Heart left ventricle (tissue), 16 donors: Measurements from ENCODE around the gene SSNA1. TPM values are rescaled to one million over a fixed set of nuclear protein-coding genes. Genes with fewer than 3 reads are reported as not detected.

Experiments used
- ATAC-seq, 4 donors: fragments of 200-7000 bp; cut with Tn5 transposase; one replicate each; pipeline ENCODE4 v1.9.1; 2020 to 2022; ENCODE audit warnings: moderate library complexity in 4 of 4, mild to moderate bottlenecking in 3 of 4, moderate number of reproducible peaks in 1 of 4
- DNase-seq, 5 donors: peaks; one replicate each; pipeline ENCODE4 v3.0.0-alpha.2; 2020
- H3K27ac ChIP-seq, 12 donors: fragments of 200-600 bp; sonication (generic) in 4 of 12; one replicate each; pipeline versions ENCODE4 v1.5.0 to v1.8.0; 2016 to 2022; ENCODE audit warnings: mild to moderate bottlenecking in 2 of 12
- H3K27me3 ChIP-seq, 9 donors: fragments of 200-600 bp; sonication (generic) in 2 of 9; one replicate each; pipeline versions ENCODE4 v1.5.1 to v1.8.0; 2016 to 2022; ENCODE audit warnings: mild to moderate bottlenecking in 3 of 9
- H3K36me3 ChIP-seq, 9 donors: fragments of 200-600 bp; sonication (generic) in 2 of 9; one replicate each; pipeline versions ENCODE4 v1.5.0 to v1.8.0; 2018 to 2022; ENCODE audit warnings: mild to moderate bottlenecking in 2 of 9
- H3K4me1 ChIP-seq, 12 donors: fragments of 200-600 bp; sonication (generic) in 4 of 12; one replicate each; pipeline versions ENCODE4 v1.5.0 to v1.8.0; 2016 to 2022; ENCODE audit warnings: mild to moderate bottlenecking in 3 of 12
- H3K4me3 ChIP-seq, 12 donors: fragments of 200-600 bp; sonication (generic) in 4 of 12; one replicate each; pipeline versions ENCODE4 v1.5.0 to v1.8.0; 2017 to 2022; ENCODE audit warnings: mild to moderate bottlenecking in 9 of 12, moderate library complexity in 4 of 12
- H3K9me3 ChIP-seq, 12 donors: fragments of 200-600 bp; sonication (generic) in 4 of 12; one replicate each; pipeline versions ENCODE4 v1.5.0 to v1.8.0; 2016 to 2022; ENCODE audit warnings: mild to moderate bottlenecking in 1 of 12
- POLR2A ChIP-seq, 2 donors: fragments of 450-650 bp; IDR thresholded peaks; one replicate each; pipeline ENCODE4 v1.6.1; 2017; ENCODE audit warnings: antibody characterized with exemption in 2 of 2, mild to moderate bottlenecking in 2 of 2, moderate library complexity in 2 of 2
- WGBS, 4 donors: extraction: QIAGEN DNeasy Blood & Tissue Kit in 2 of 4; methylation state at CpG; one replicate each; pipeline versions ENCODE4 v1.1.5 to v1.1.7; 2013 to 2018; 5-methylcytosine and 5-hydroxymethylcytosine counted together
- intact Hi-C, 10 donors: fragments of 100-400 bp; cut with DNase I; formaldehyde crosslinking; loops; one replicate each; pipeline versions ENCODE4 v1.11.1 to v1.14.2; 2022
- polyA plus RNA-seq, 2 donors: library from polyadenylated mRNA; stranded (reverse); fragments of 200-250 nt; gene quantifications; one replicate each; pipeline ENCODE4 v1.2.3, GENCODE V29; 2013
- total RNA-seq, 9 donors: library from RNA; depleted of rRNA in 2 of 9; stranded (reverse); fragments of >200 nt in 2 of 9; fragmentation: NEBNext Ultra II Directional in 3 of 9; extraction: Animal tissue kit (Norgen Biotek cat#: 25700) in 3 of 9; gene quantifications; one replicate each; pipeline versions ENCODE4 v1.1.0 to v1.2.4, GENCODE V29; 2016 to 2023
- TF ChIP-seq, protein P1 (sequence below), 12 donors: fragments of 200-600 bp; sonication (generic) in 4 of 12; IDR thresholded peaks; one replicate each; pipeline versions ENCODE4 v1.5.0 to v1.8.0; 2018 to 2022; ENCODE audit warnings: antibody characterized with exemption in 12 of 12, mild to moderate bottlenecking in 5 of 12
- donor health status: ischemic (EF 13 %, LVEDD 7.1; RV severe dilation, severe dysfunction).
- donor health status: healthy with polysubstance abuse.
- donor health status: DM: no; HTN: yes; CAD: no.
- donor health status: DM: no; HTN: no; CAD: no.
- donor health status: ischemic (EF 25% LVEDD 6.9; RV normal size, moderate dysfunction).
- donor health status: ischemic (EF 25% LVEDD 5.7; RV mildly dilated, moderate dysfunction).
- donor health status: healthy.
- donor health status: DM: yes; HTN: yes; CAD: no.
- donor health status: ischemic (EF 35%, LVEDD 5.7; RV mildly dilated, moderate dysfunction).
- donor health status: nonischemic (EF 11% LVEDD 7.7; RV severe dilation, severe dysfunction).
- donor health status: DM: yes; HTN: yes; CAD: no.
- donor health status: PGD.
- donor health status: ischemic (EF 29% LVEDD 5.4; RV normal size, mild dysfunction).
- donor health status: nonischemic (EF 23%, LVEDD 6.1; RV moderate dilation, normal function).

The SSNA1 gene
- total and polyA plus RNA-seq, 11 donors: 46.0 to 161 (median 67.7) TPM

- WGBS, 4 donors: 0 to 1% (median 1%) methylated on average over 22 to 124 of the region's 124 CpGs
- no peak overlapping the region for H3K27ac ChIP-seq
- peak overlapping the region; percentile 21 to 55 (median 40) for H3K4me3 ChIP-seq
- ATAC-seq: peak in 2 of 4 donors; percentile 44
- no peaks in the 10 kb centered on the region for H3K9me3 ChIP-seq
- TF ChIP-seq, protein P1, sequence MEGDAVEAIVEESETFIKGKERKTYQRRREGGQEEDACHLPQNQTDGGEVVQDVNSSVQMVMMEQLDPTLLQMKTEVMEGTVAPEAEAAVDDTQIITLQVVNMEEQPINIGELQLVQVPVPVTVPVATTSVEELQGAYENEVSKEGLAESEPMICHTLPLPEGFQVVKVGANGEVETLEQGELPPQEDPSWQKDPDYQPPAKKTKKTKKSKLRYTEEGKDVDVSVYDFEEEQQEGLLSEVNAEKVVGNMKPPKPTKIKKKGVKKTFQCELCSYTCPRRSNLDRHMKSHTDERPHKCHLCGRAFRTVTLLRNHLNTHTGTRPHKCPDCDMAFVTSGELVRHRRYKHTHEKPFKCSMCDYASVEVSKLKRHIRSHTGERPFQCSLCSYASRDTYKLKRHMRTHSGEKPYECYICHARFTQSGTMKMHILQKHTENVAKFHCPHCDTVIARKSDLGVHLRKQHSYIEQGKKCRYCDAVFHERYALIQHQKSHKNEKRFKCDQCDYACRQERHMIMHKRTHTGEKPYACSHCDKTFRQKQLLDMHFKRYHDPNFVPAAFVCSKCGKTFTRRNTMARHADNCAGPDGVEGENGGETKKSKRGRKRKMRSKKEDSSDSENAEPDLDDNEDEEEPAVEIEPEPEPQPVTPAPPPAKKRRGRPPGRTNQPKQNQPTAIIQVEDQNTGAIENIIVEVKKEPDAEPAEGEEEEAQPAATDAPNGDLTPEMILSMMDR (IDR thresholded peaks at IDR 0.05): no peak
- no peak for TF ChIP-seq POLR2A (IDR thresholded peaks at IDR 0.05)
- H3K4me1 ChIP-seq: peaks cover 6 to 35% (median 20%) of the 10 kb centered on the region in 12 donors
- no peak for DNase-seq
- intact Hi-C loops: loop anchor here in 1 of 10 donors (5.0 kb wide), 1 partner anchor 42 kb away; no protein-coding TSS in a partner anchor
- peaks cover 49 to 85% (median 59%) of the 10 kb centered on the region in 9 donors for H3K27me3 ChIP-seq
- H3K36me3 ChIP-seq: no peaks in the 10 kb centered on the region
These were observed 19.3 kb upstream of the SSNA1 start for GRCh38 chr9:137168904-137169856.

DNA sequence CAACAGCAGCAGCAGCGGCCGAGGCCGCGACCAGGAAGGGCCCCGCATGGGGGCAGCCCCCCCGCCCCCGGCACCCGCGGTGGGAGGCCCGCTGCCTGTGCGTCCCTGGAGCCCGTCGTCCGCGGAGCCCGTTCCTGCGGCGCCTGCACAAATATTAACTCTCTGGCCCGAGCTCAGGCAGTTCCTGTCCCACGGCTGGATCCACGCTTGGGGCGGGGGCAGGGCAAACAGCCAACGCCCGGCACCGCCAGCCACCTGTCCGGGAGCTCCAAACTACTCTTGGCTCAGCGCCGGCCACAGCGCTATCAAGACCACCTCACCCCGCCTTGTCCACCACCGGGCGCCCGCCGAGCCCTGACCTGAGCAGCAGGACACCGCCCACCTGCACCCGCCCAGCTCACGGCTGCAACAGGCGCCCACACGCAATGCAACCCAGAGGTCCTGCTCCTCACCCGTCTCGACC is 18.5 kb upstream of the SSNA1 start, which contains the start of gene LRRC26:
Gene LRRC26 (minus strand): TSS at position 156 of the 463 bp plus-strand sequence. CDS start 108 bp downstream, at position 48.
- no peaks in the 10 kb centered on the region for H3K9me3 ChIP-seq
- H3K4me1 ChIP-seq: peaks cover 6 to 35% (median 20%) of the 10 kb centered on the region in 12 donors
- no peak for DNase-seq
- peak within 1 kb of the TSS; percentile 21 to 55 (median 40) for H3K4me3 ChIP-seq
- TF ChIP-seq, protein P1 (IDR thresholded peaks at IDR 0.05): no peak
- TF ChIP-seq POLR2A (IDR thresholded peaks at IDR 0.05): no peak
- no peaks in the 10 kb centered on the region for H3K36me3 ChIP-seq
- no peak within 1 kb of the TSS for H3K27ac ChIP-seq
- H3K27me3 ChIP-seq: peaks cover 42 to 77% (median 52%) of the 10 kb centered on the region in 9 donors
- no peak for ATAC-seq
- intact Hi-C loops: loop anchor here in 1 of 10 donors (5.0 kb wide), 1 partner anchor 43 kb away; no protein-coding TSS in a partner anchor
- WGBS, 4 donors: 0 to 12% (median 9%) methylated on average over 2 to 41 of the region's 41 CpGs

DNA sequence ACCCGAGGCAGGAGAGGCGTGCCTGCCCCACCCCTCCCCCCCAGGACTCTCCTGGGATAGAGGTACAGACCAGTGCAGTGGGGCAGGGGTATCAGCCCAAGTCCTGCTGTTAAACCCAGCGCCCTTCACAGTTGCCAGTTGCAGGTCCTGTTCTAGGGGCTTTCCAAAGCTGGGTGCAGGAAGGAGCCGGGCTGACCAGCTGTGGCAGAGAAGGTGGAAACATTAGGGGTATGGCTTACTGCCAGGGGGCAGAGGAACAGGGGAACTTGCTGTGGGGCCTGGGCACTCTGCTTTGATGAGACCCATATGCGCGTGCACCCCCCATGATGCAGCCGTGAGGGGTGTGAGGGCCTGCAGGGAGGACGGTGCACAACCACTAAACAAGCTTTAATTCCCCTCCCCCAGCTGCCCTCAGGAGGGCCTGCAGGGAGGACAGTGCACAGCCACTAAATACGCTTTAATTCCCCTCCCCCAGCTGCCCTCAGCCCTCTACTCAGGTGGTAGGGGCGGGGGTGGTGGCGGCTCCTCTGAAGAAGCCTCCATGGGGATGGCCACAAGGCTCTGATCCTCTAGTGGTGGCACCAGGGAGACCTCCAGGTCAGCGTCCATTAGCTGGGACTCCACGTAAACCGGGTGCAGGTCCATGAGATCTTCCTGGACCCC is 17.9 kb upstream of the SSNA1 start:
- ATAC-seq (no peak), DNase-seq (no peak)
- intact Hi-C loops: no loop called here
- TF ChIP-seq, protein P1 (IDR thresholded peaks at IDR 0.05): no peak
- no peak for TF ChIP-seq POLR2A (IDR thresholded peaks at IDR 0.05)
- 43 to 66% (median 49%) methylated on average over 11 to 14 of the region's 14 CpGs for WGBS, 4 donors
- Histone ChIP-seq H3K9me3 (no peaks in the 10 kb centered on the region), H3K36me3 (no peaks in the 10 kb centered on the region), H3K27me3 (peaks cover 35 to 70% (median 45%) of the 10 kb centered on the region in 9 donors), H3K27ac (no peak overlapping the region), H3K4me3 (no peak overlapping the region), H3K4me1 (peaks cover 6 to 35% (median 20%) of the 10 kb centered on the region in 12 donors)
